HT-29 (cell line): Measurements from ENCODE around the gene PACSIN1. TPM values are rescaled to one million over a fixed set of nuclear protein-coding genes. Genes with fewer than 3 reads are reported as not detected.

Experiments used
- DNase-seq: peaks from one replicate; pipeline ENCODE4 v3.0.0-alpha.2; 2015; ENCODE audit warnings: low spot score
- total RNA-seq: library from RNA; depleted of rRNA; stranded (reverse); fragments of >200 nt; shearing (Covaris generic); gene quantifications from 2 replicates; pipeline ENCODE4 v1.2.3, GENCODE V29; 2014; rRNA removed

PACSIN1 gene
- total RNA-seq, 1 experiment from 2014 or later = 0.03 TPM

GRCh38 chr6:34578445-34579262 lies 112.8 kb downstream of the PACSIN1 start:
- DNase-seq = no peak

- no peak for DNase-seq
Observed at GRCh38 chr6:34580707-34581560, 115.1 kb downstream of the PACSIN1 start.

GRCh38 chr6:34581561-34581920 lies 115.7 kb downstream of the PACSIN1 start:
- DNase-seq = no peak

GRCh38 chr6:34583461-34583860 lies 117.6 kb downstream of the PACSIN1 start:
- no peak for DNase-seq

GRCh38 chr6:34583861-34584604 lies 118.2 kb downstream of the PACSIN1 start:
- DNase-seq = no peak

- DNase-seq = no peak
Observed at GRCh38 chr6:34584694-34585093, 118.8 kb downstream of the PACSIN1 start.

Other genes starting within 250 kb of the PACSIN1 start
- 1,158 and 1,171 TPM in 2 replicates for gene HMGA1, start 229.2 kb upstream of the PACSIN1 start, total RNA-seq
- gene SMIM29, start 217.1 kb upstream of the PACSIN1 start, total RNA-seq = 25.2 and 26.8 TPM in 2 replicates
- gene NUDT3, start 73.4 kb upstream of the PACSIN1 start, total RNA-seq = 20.0 and 20.7 TPM in 2 replicates
- gene RPS10, start 40.0 kb upstream of the PACSIN1 start, total RNA-seq = 2,917 and 3,132 TPM in 2 replicates
- 55.1 and 59.6 TPM in 2 replicates for gene SPDEF, start 90.3 kb downstream of the PACSIN1 start, total RNA-seq
- gene ILRUN, start 230.7 kb downstream of the PACSIN1 start, total RNA-seq = 47.7 and 50.7 TPM in 2 replicates